ENCODE results near the gene SORCS2. TPM values are rescaled to one million over a fixed set of nuclear protein-coding genes. Genes with fewer than 3 reads are reported as not detected.

SORCS2 gene
- total RNA-seq, 4 donors from 2014 or later = 0.26 to 17.1 (median 2.9) TPM

DNA sequence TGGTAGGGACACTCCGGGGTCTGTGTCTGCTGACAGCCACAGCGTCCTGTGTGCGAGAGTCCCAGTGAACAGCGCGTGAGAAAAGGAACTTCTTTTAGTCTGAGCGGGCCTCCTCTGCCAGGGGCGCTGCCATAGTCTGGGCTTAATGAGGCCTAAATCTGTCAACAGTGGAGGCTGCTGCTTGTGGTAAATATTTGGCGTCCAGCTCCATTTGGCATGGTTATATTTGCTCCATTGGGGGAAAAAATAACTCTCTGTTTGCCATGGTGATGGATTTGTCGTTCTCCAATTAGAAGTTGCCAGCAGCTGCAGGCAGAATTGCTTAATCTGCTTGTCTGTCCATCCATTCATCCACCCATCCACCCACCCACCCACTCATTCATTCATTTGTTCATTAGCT lies 313.8 kb downstream of the SORCS2 start:
- no peaks in the 10 kb centered on the region for H3K4me1 ChIP-seq
- TF ChIP-seq CTCF (IDR thresholded peaks at IDR 0.05) (no peak), POLR2A (IDR thresholded peaks at IDR 0.05) (no peak)
- intact Hi-C loops (cut with DNase I; ENCODE audit: low total_unique reads) = no loop called here
- DNase-seq = no peak
- H3K36me3 ChIP-seq = no peaks in the 10 kb centered on the region
- H3K4me3 ChIP-seq = no peak overlapping the region
- H3K9me3 ChIP-seq = no peaks in the 10 kb centered on the region
- H3K27me3 ChIP-seq = no peaks in the 10 kb centered on the region
- H3K27ac ChIP-seq = no peak overlapping the region

GRCh38 chr4:7506572-7506971 lies 314.2 kb downstream of the SORCS2 start:
- no peak for DNase-seq
- Histone ChIP-seq H3K27me3 (no peaks in the 10 kb centered on the region), H3K4me1 (no peaks in the 10 kb centered on the region), H3K36me3 (no peaks in the 10 kb centered on the region), H3K27ac (no peak overlapping the region), H3K9me3 (no peaks in the 10 kb centered on the region), H3K4me3 (no peak overlapping the region)
- intact Hi-C loops (cut with DNase I; ENCODE audit: low total_unique reads) = no loop called here
- TF ChIP-seq CTCF (IDR thresholded peaks at IDR 0.05) (no peak), POLR2A (IDR thresholded peaks at IDR 0.05) (no peak)

DNA sequence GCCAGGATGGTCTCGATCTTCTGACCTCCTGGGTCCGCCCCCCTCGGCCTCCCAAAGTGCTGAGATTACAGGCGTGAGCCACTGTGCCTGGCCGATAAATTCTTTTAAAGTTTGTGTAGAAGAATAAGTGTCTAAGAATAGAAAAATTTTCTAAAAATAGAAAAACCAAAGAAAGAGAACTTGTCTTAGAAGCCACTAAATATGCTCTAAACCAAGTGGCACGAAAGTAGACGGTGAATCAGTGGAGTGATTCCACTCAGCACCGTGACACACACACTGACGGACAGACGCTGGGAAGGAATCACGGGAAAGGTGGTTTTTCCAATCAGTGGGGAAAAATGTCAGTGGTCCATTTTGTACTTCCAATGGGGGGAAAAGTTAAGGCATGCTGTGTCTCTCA lies 315.0 kb downstream of the SORCS2 start:
- Histone ChIP-seq H3K4me3 (no peak overlapping the region), H3K4me1 (no peaks in the 10 kb centered on the region), H3K27me3 (no peaks in the 10 kb centered on the region), H3K9me3 (no peaks in the 10 kb centered on the region), H3K27ac (no peak overlapping the region), H3K36me3 (no peaks in the 10 kb centered on the region)
- TF ChIP-seq CTCF (IDR thresholded peaks at IDR 0.05) (no peak), POLR2A (IDR thresholded peaks at IDR 0.05) (no peak)
- DNase-seq = no peak
- intact Hi-C loops (cut with DNase I; ENCODE audit: low total_unique reads) = no loop called here

DNA sequence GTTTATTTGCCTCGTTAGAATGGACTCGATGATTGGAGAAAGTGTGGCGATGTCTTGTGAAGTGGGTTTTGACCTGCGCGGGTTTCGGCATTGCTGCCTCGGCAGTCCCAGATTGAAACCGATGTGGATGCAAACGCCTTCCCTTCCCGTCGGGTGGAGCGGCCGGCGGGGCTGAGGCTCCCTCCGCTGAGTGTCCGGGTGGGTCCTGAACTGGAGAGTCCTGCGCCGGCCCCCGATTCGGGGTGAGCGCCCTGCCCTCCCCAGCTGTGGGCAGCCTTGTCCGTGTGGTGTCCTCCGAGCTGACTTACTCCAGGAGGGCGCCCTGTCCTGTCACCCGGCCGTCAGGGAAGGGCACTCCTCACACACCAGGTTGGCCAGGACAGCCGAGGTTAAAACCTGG lies 317.7 kb downstream of the SORCS2 start:
- intact Hi-C loops (cut with DNase I; ENCODE audit: low total_unique reads) = no loop called here
- Histone ChIP-seq H3K27ac (no peak overlapping the region), H3K27me3 (no peaks in the 10 kb centered on the region), H3K36me3 (no peaks in the 10 kb centered on the region), H3K4me3 (no peak overlapping the region), H3K9me3 (no peaks in the 10 kb centered on the region), H3K4me1 (no peaks in the 10 kb centered on the region)
- DNase-seq = no peak
- TF ChIP-seq POLR2A (IDR thresholded peaks at IDR 0.05) (no peak), CTCF (IDR thresholded peaks at IDR 0.05) (no peak)

GRCh38 chr4:7510538-7510937 lies 318.2 kb downstream of the SORCS2 start:
- DNase-seq = no peak
- Histone ChIP-seq H3K36me3 (no peaks in the 10 kb centered on the region), H3K9me3 (no peaks in the 10 kb centered on the region), H3K4me1 (no peaks in the 10 kb centered on the region), H3K27me3 (no peaks in the 10 kb centered on the region), H3K27ac (no peak overlapping the region), H3K4me3 (no peak overlapping the region)
- intact Hi-C loops (cut with DNase I; ENCODE audit: low total_unique reads) = no loop called here
- TF ChIP-seq CTCF (IDR thresholded peaks at IDR 0.05) (no peak), POLR2A (IDR thresholded peaks at IDR 0.05) (no peak)

All from uterus (tissue), 4 donors.